ENCODE measurements around the gene COL9A1. TPM values are rescaled to one million over a fixed set of nuclear protein-coding genes. Genes with fewer than 3 reads are reported as not detected.

COL9A1 gene
- total and polyA plus RNA-seq, 9 of the 15 experiments (the other 6 are each of a cell fraction or from before 2014, with no cell fraction given), result 0.01 to 0.13 (median 0.06) TPM; not detected in 1

- no peak overlapping the region for H3K4me2 ChIP-seq (ENCODE audit: insufficient read depth, low read length)
- no peaks in the 10 kb centered on the region for H3K36me3 ChIP-seq (ENCODE audit: control insufficient read depth, insufficient read depth, low read length)
- peak; percentile 56; the same call in 2 of the 3 replicates for ATAC-seq
- TF ChIP-seq, protein P1, sequence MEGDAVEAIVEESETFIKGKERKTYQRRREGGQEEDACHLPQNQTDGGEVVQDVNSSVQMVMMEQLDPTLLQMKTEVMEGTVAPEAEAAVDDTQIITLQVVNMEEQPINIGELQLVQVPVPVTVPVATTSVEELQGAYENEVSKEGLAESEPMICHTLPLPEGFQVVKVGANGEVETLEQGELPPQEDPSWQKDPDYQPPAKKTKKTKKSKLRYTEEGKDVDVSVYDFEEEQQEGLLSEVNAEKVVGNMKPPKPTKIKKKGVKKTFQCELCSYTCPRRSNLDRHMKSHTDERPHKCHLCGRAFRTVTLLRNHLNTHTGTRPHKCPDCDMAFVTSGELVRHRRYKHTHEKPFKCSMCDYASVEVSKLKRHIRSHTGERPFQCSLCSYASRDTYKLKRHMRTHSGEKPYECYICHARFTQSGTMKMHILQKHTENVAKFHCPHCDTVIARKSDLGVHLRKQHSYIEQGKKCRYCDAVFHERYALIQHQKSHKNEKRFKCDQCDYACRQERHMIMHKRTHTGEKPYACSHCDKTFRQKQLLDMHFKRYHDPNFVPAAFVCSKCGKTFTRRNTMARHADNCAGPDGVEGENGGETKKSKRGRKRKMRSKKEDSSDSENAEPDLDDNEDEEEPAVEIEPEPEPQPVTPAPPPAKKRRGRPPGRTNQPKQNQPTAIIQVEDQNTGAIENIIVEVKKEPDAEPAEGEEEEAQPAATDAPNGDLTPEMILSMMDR (IDR thresholded peaks at IDR 0.05 in 2 of 3, conservative IDR thresholded peaks at IDR 0.05 in 1 of 3; ENCODE audit: insufficient read depth in 2 of 3, low read depth in 1 of 3, low read length in 3 of 3), result peak in 1 of 3 experiments; percentile 10; a peak in 1 of 6 replicates
- TF ChIP-seq ZNF785 (CRISPR knock-in tag; IDR thresholded peaks at IDR 0.05), result no peak
- no peaks in the 10 kb centered on the region for H3K9me3 ChIP-seq (replicated peaks; ENCODE audit: control insufficient read depth, insufficient read depth, low read depth, low read length)
- no TSS peak for BruUV-seq (replicated peaks)
- no peak overlapping the region for H3K9ac ChIP-seq (ENCODE audit: insufficient read depth in 1 of 2, low read depth in 2 of 2, low read length in 2 of 2)
- no peak overlapping the region for H3K27ac ChIP-seq (ENCODE audit: extremely low read depth, low read depth, low read length)
- no peak for DNase-seq (ENCODE audit: extremely low read depth in 1 of 4, low spot score in 3 of 4)
- H3K9me1 ChIP-seq (ENCODE audit: control insufficient read depth, insufficient read depth, low read length), result no peaks in the 10 kb centered on the region
- no peaks in the 10 kb centered on the region for H4K20me1 ChIP-seq (replicated peaks; ENCODE audit: control insufficient read depth, insufficient read depth, low read length)
- ChIA-PET POLR2A (interaction anchor here (1.3 to 1.4 kb wide), 2 partner anchors 9 to 21 kb away, joined by 4 to 5 read pairs; no protein-coding TSS in a partner anchor), CTCF (ENCODE audit: low intra/inter-chr PET ratio) (no interaction called here)
- 3% methylated on average over 2 of the region's 2 CpGs for WGBS (ENCODE audit: insufficient coverage, low coverage, missing lambda C conversion rate)
- peaks cover 0 to 10% of the 10 kb centered on the region in 2 experiments; a peak in 3 of 5 replicates for H3K27me3 ChIP-seq (ENCODE audit: control insufficient read depth in 2 of 2, insufficient read depth in 2 of 2, low read length in 2 of 2)
- H3K4me3 ChIP-seq, result no peak overlapping the region
- H3K79me2 ChIP-seq (ENCODE audit: control insufficient read depth, insufficient read depth, low read length), result no peaks in the 10 kb centered on the region
- no peaks in the 10 kb centered on the region; a peak in 1 of 5 replicates for H3K4me1 ChIP-seq (replicated peaks in 1 of 2; ENCODE audit: control insufficient read depth in 2 of 2, insufficient read depth in 2 of 2, low read length in 2 of 2)
- intact Hi-C loops (cut with micrococcal nuclease) (no loop called here), in situ Hi-C loops (cut with MboI) (no loop called here)
- FAIRE-seq, result no peak
- no peak overlapping the region for H2AFZ ChIP-seq (ENCODE audit: low read depth, low read length)
These were observed 13.6 kb downstream of the COL9A1 start for GRCh38 chr6:70289299-70289698.

GRCh38 chr6:70286905-70287304 is 16.0 kb downstream of the COL9A1 start:
- in situ Hi-C loops (cut with MboI), result no loop called here
- H3K9me3 ChIP-seq (replicated peaks; ENCODE audit: control insufficient read depth, insufficient read depth, low read depth, low read length), result no peaks in the 10 kb centered on the region
- TF ChIP-seq BRD4 (IDR thresholded peaks at IDR 0.05), result no peak
- TF ChIP-seq NFXL1 (CRISPR knock-in tag; IDR thresholded peaks at IDR 0.05), result no peak
- no peak for ATAC-seq
- no peak for DNase-seq (ENCODE audit: extremely low read depth in 1 of 4, low spot score in 3 of 4)
- CTCF ChIA-PET (ENCODE audit: low intra/inter-chr PET ratio), result no interaction called here
- no peaks in the 10 kb centered on the region for H3K79me2 ChIP-seq (ENCODE audit: control insufficient read depth, insufficient read depth, low read length)
- no peaks in the 10 kb centered on the region for H3K36me3 ChIP-seq (ENCODE audit: control insufficient read depth, insufficient read depth, low read length)
- POLR2A ChIA-PET, result no interaction called here
- no peak overlapping the region for H3K4me3 ChIP-seq
- no peak overlapping the region for H3K27ac ChIP-seq (ENCODE audit: extremely low read depth, low read depth, low read length)
- H2AFZ ChIP-seq (ENCODE audit: low read depth, low read length), result no peak overlapping the region
- H3K27me3 ChIP-seq (ENCODE audit: control insufficient read depth in 2 of 2, insufficient read depth in 2 of 2, low read length in 2 of 2), result peaks cover 9 to 17% of the 10 kb centered on the region in 2 experiments; a peak in 4 of 5 replicates
- BruUV-seq (replicated peaks), result no TSS peak
- no peak for FAIRE-seq
- 1% methylated on average over 5 of the region's 5 CpGs for WGBS (ENCODE audit: insufficient coverage, low coverage, missing lambda C conversion rate)
- intact Hi-C loops (cut with micrococcal nuclease), result no loop called here
- H3K9me1 ChIP-seq (ENCODE audit: control insufficient read depth, insufficient read depth, low read length), result no peaks in the 10 kb centered on the region
- H3K9ac ChIP-seq (ENCODE audit: insufficient read depth in 1 of 2, low read depth in 2 of 2, low read length in 2 of 2), result no peak overlapping the region
- no peaks in the 10 kb centered on the region for H4K20me1 ChIP-seq (replicated peaks; ENCODE audit: control insufficient read depth, insufficient read depth, low read length)
- H3K4me1 ChIP-seq (replicated peaks in 1 of 2; ENCODE audit: control insufficient read depth in 2 of 2, insufficient read depth in 2 of 2, low read length in 2 of 2), result peaks cover 4 to 13% of the 10 kb centered on the region in 2 experiments; a peak in 4 of 5 replicates
- H3K4me2 ChIP-seq (ENCODE audit: insufficient read depth, low read length), result no peak overlapping the region

Measured in K562 (cell line).